HG03097 (cell line): ENCODE data around the gene RBMS3.
"Not testable (repeated sequence)": the region's sequence is repeated elsewhere in the genome, so short reads cannot be mapped to it uniquely, and the experiment has no call there.

ENCODE experiments used
- ATAC-seq: cut with Tn5 transposase; IDR thresholded peaks from one replicate; pipeline ENCODE4 v1.9.1; 2021; ENCODE audit not compliant: unreplicated experiment, low FRiP score

Gene RBMS3

DNA sequence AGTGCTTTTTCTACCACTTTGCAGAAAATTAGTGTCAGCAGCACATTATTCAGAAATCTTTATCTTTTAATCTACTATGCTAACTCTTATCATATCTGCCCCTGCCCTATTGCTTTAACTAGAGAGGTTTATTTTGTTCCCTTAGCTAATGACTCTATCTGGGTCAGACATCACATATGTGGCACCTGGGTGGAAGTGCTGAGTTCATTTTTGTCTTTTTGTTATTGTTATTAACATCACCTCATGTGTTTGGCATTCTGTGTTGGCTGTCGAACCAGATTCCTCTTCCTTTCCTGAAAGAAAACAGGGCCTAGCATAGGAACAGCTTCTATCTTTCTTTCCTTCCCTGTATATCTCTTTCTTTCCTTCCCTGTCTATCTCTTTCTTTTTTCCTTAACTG, 100.7 kb downstream of the RBMS3 start:
- ATAC-seq, result no peak

DNA sequence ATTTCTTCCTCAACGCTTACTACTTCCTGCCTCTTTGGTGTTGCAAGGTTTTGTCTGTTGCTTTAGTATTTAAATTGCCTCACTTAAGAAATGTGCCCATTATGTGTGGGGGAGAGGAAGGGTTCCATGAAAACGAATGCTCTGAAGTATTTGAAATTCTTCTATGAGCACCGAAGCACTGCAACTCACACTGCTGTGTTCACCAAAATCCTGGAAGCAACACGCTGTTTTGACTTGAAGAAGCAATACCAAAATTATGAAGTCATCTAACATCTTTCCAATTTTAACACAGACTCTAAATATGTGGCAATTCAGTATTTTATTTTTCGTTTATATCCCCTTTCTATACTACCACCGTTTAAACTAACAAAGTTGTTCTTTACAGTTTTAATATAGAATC, 101.5 kb downstream of the RBMS3 start:
- ATAC-seq, result no peak

DNA sequence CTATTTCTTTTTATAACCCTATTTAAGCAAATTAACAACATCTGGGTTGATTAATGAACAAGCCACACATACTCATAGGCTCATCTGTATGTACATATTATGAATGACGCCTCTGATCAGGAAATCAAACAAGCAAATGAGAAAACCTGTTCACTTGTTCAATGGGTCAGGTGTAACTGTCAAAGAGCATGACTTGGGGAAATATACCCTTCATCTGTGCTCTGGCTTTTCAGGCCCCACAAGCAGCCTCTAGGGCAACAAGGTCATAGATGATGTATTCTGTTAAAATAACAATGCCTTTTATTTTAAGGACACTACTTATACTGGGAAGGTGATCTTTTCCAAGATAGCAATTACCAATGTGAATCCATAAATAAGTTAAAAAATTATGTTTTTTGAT, 102.0 kb downstream of the RBMS3 start:
- no peak for ATAC-seq

DNA sequence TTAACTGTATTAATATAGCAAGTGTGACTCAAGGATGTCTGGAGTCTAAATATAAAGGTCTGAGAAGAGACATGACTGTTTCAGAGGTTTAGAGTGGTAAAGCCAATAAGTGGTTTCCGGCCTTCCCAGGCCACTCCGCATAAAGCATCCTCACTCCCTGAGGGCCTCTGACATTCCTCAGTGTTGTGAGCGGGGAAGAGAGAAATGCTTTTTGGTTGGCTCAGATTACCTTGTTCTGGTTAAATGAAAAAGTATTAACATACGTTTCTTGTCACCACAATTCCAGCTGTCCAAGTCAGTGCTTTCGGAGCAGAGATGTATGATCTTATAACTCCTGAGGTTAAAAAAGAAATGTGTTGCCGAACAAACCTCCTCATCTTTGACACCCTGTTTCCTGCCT, 103.8 kb downstream of the RBMS3 start:
- ATAC-seq, result no peak

DNA sequence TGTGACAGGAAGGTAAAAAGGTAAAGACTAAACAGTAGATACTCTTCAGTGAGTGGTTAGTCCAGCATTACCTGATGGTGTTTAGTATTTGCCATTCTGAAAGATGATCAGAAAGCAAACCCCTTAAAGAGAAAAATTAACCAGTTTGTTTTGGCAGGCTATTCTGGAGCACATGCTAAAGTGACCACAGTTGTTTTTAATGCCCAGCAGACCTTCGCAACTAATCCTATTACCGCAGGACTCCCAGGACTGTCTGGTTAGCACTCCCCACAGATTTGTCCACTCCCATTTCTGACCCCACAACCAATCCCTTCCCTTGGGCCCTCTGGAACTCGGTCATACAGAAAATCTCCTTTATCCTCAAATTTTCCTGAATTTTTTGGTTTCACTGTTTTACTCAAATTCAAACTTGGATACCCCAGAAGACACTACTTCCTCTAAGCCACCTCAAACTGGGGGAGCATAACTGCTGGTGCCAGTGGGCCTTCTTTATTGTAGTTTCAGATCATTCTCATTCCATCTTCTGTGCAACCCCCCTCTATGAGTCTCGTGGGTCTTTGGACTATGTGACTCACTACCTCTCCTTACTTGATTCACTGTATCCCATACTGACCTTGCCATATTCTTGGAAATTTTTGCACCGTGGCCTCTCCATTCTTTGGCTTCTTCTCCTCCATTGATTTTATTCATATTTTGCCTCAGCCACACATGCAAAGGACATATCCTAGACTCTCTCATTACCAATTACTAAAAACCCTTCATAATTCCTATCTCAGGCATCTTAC, 104.4 kb downstream of the RBMS3 start:
- ATAC-seq, result no peak

DNA sequence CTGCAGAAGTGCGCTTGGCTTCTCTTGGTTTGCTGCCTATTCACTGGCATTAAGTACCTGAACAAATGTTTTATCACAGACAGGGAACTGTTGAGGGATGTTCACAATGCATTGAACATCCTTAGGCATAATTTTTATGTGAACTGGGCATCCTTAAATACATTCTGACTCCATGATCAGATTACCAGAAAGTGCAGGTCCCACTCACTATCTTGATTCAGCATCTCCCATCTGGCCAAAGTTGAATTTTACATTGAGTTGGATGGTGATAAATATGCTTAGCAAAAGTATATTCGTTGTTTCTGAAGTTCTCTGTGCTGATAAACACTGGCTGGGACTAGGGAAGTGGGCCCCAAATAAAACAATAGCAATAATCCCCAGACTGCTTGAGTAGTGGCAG, 108.5 kb downstream of the RBMS3 start:
- ATAC-seq, result no peak

DNA sequence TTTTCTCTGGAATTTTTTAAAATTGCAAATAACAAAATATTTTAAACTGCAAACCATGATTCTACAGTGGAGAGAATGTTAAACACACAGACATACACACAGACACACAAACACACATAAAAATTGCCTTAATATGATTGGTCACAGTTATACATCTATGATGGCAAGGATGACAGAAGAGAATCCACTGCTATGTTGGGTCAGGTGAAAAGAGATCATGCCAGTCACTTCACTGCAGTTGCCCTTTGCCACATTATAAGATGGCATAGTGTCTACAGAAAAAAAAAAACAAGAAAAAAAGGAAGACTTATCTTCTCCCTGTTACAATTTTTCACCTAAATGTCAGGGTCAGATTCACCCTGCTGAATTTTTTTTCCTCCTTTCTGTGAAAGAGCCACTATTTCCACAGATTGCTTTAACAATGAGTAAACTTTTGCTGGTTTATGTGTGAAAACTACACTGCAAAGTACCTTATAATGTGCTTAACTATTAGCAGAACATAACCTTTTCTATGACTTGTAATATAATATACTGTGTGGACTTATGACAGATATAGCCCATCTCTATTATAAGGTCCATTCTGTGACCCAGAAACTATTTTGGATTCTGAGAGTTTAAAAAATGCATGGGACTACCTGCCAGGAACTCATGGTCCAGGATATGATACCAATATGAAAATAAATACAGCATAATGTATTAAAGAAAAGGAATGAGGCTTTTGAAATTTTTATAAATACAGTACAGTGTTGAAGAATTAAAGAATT, 111.9 kb downstream of the RBMS3 start:
- ATAC-seq, result no peak

DNA sequence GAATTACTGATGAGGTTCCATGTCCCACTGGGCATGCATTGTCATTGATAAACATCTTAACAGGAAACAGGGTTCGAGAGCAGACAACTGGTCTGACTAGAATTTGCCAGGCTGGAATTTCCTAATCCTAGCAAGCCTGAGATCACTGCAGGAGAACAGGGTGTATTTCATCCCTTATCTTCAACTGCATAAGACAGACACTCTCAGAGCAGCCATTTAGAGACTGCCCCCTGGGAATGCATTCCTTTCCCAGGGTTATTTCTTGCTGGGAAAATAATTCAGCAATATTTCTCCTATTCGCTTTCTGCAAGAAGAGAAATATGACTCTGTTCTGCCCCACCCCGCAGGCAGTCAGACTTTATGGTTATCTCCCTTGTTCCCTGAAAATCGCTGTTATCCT, 113.1 kb downstream of the RBMS3 start:
- not testable (repeated sequence) for ATAC-seq

DNA sequence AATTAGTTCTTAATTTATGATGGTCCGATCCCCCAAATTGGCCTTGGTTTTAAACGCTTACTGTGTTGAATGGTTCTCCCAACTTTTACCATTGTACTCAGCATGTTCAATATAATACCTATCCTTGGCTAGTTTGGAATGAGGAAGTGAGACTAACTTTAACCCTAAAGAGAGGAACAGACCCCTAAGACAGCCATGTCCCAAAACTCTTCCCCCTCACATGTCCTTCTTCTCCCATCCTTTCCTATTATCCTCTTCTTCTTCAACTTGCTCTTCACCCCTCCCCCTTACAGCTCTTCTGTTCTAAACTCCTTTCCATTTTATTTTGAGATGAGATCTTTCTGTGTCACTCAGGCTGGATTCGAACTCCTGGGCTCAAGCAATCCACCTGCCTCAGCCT, 116.5 kb downstream of the RBMS3 start:
- ATAC-seq, result no peak

DNA sequence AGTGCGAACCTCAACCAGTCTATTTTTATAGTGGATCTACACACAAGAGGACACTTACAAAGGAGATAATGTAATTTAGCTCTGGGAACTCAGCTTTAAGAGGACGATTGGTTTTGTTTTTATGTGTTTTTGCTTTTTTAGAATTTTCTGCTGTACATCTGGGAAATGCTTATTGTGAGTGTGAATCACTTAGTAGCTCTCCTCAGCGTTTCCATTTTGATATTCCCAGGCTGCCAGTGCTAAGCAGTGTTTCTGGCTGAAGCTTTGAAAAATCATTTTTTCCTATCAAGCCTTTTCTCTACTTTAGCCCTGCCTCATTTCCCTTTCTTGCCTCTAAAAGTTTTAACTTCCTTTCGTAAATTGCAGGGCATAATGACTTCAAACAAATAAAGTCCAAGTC, 117.9 kb downstream of the RBMS3 start:
- ATAC-seq, result no peak

DNA sequence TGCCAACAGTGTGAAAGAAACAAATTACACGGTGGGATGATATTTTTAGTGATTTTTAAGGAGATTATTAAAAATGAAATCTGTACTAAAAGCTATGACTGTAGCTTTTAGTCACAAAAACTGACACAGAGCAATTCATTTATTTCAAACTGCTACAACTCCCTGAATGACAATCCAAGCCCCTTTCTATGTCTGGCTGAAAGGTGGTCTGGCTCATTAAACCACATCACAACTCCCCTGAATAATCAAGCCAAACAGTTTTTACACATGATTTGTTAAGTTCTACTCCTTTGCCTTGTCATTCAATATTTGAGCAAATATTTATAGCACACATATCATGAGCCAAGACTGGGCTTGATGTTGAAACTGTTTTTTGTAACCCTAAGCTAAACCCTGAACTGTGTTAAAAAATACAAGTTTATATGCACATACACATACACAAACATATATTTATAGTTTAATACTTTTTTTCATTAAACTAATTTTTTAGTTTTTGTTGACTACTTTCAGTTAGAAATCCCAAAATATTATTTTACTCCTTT, 125.5 kb downstream of the RBMS3 start:
- ATAC-seq, result no peak

DNA sequence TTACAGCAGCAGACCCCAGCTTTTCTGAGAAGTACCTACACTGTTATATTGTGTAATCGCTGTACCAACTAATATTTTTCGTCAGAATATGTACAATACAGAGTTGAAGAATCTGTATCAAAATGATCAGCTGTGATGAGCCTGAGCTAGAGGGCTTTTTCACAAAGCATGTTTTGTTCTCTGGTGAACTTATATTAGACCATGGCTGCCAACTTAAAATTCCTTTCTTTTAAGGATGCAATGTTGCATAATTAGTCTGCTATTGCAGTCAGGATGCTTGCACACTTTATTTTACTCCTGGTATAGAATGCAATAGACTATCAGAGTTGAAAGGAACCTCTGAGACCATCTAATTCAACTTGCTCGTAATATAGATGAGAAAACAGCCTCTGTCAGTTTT, 127.8 kb downstream of the RBMS3 start:
- ATAC-seq, result no peak

DNA sequence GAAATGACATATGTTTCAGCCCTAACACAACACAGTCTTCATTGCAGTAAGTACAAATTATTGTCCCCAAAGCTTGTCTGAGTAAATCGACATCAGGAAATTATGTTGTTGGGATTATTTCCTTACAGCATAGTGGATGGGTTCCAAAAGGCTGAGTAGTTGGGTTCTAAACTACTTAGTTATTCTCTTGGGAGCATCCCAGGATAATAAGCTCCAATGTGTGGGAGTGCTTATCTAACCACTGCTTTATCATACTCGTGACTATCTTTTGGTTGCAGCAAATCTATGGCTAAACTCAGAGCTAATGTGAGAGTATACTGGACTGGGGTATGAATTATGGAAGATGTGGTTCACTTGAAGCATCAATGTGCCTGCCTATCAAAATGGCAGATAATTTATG, 128.5 kb downstream of the RBMS3 start:
- ATAC-seq, result no peak

DNA sequence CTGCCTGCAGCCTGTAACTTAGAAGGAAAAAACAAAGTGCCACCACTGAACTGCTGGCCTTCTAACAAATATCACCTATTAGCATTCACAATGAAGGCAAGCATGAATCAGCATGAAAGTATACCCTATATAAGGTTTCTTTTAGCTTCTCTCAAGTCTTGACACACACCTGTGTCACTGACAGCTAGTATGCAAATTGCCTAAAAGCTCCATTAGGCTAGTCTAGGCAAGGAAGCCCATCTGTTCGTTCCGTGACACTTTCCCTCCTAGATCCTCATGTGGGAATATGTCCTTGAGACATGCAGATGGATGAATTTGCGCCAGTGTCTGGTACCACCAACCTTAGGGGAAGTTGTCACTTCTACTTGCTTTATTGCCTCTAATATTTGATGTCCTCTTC, 129.3 kb downstream of the RBMS3 start:
- ATAC-seq, result no peak

DNA sequence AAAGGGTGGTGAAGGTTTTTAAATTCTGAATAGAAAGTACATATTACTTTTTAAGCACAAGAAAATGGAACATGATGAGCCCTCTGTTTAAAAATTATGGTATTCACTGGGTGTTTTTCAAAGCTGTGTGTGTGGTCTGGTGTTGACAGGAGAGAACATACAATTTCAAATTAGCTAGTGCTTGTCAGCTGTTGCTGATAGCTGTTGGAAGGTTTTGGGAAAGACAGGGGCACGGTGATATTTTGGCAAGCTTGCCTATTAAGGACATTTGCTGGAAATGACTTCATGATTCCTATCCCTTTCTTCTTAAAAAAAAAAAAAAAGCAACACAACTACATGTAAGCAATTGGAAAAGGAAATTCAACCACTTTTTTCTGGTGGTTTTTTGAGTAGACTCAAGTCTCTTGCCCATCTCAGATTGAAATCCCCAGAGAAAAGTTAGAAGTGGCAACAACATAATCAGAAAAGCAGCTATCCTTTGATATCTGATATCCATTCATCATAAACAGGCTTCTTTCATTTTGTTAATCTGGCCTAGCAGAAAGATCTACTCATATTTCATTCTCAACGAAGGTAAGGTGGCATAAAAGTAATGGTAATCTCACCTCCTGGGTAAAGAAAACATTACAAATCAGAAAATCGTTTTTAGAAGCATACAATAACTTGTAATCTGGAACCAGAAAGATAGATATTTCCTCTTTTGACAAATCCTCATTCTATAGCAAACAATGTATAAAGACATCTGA, 130.0 kb downstream of the RBMS3 start:
- no peak for ATAC-seq

DNA sequence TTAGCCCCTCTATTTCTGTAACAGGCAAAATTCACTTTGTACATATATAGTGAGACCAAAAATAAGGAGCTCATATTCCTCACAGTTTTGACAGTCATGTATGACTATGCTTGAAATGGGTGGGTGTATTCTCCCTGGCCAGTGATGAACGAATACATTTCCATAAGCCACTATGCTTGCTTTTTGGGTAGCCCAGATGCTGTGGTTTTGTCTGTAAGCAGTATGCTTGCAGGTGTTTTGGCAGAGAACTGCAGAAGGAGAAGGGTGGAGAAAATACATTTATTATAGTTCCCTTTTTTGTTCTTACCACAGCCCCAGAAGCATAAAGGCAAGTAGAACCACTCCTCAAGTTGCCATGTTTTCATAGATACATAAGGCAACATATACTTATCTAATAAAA, 131.2 kb downstream of the RBMS3 start:
- ATAC-seq, result no peak

DNA sequence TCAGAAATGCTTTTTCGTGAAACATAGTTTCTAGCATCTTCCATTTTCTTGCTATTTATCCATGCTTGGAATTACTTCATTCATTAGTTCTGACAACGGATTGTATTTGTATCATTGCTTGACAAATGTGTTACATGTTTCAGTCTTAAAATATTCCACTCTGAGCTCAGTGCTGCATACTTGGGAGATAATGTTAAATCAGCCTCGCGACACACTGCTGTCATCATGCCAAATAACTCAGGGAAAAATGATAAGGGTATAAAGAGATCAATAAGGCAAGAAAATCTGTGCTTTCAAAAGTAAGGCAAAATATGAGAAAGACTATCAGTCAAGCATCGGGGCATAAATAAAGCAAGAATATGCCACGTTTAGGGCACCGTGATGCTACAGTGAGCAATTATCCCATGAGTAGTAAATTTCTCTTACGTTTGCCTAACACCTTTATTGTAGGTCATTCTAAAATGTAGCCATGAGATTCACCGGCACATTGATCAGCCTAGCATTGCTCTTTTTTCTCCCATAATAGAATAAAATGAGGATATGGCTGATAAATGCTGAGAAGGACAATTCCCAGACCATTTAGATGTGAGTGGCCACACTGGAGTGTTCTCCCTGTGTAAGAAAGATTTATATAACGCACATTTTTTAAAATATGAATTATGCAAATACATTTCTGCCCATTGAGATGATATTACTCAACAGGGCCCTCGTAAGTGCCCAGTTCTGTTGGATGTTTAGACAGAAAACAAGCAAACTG, 133.8 kb downstream of the RBMS3 start:
- no peak for ATAC-seq

DNA sequence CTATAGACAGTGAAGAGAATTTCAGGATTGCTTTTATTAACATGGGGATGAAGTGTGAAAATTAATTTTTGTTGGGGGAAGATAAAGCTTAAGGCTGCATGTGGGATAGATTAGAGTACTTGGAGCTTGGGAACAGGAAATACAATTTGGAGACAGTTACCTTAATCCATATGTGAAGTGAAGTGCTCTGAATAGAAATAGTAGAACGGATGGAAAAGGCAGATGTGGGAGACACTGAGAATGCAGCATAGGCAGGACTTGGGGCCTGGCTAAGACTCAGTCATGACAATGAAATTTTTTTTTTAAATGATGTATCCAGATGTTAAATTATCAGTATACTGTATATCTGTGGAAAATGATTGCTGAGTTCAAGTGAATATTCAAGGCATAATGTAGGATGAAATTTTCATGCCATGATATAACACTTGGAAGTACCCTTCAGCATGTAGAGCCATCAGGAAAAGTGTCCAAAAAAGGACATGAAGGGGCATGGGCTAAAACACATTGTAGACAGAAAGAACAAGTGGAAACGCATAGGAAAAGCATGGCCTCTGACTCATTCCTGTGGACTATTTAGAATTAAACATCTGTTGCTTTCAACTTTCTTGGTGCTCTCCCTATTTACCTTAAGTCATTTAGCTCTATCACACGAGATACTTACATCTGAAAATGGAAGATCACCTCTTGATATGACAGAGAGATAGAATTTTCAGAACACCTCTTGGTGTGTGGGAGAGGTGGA, 134.8 kb downstream of the RBMS3 start:
- ATAC-seq, result no peak

DNA sequence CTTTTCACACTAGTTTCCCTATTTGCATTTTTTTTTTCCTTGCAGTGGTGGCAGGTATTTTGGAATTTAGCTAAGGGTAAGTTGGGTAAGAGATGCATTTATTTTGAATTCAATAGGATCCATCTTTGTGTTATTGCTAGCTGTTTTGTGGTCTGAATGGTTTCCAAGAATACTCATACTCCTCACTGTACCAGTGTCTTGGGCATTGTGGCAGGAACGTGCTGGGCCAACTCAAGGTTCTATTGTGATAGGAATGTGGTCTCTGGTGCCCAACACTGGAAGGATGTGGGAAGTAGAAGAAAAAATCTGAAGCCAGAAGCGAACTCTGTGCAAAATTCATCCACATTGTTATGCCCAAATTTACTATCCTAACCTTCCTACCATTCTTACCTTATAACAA, 135.6 kb downstream of the RBMS3 start:
- no peak for ATAC-seq

DNA sequence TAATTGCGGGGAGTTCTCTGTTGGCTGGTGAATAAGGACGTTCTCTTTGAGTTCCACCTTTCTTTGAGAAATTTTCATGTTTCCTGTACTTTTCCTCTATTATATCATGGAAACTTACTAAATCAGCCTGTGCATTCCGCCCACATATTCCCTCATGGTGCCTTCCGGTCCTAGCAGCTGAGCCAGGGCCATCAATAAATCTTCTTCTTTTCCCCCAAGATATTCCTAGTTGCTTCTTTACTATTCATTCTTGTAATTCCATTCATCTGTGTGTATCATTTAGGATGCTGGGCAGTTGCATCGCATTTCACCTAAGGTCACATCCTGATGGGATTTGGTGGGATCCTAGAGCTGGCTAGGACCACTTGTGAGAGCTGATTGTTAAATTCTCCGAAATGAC, 139.2 kb downstream of the RBMS3 start:
- no peak for ATAC-seq
